Measurements from ENCODE around the gene TOMM70.
"Not testable (repeated sequence)": the region's sequence is repeated elsewhere in the genome, so short reads cannot be mapped to it uniquely, and the experiment has no call there.

Gene TOMM70

DNA sequence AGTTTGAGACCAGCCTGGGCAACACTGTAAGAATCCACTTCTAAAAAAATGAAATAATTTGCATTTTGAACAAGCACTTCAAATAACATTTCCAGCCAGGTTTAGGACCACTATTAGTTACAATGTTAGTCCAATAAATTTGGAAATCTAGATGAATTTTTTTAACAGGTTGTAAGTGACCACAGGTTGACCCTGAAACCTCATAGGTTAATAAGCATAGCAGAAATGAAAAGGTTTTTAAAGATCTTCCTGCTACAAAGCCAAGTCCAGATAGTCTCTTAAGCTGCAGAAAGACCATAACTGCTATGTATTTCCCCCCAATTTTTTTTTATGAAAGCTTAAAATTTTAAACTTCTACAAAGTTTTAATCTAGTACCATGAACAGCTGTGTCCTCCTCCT lies 67.8 kb downstream of the TOMM70 start:
- FAIRE-seq (no peak), DNase-seq (ENCODE audit: insufficient read length) (no peak)
- TF ChIP-seq POLR2A (IDR thresholded peaks at IDR 0.05; ENCODE audit: low read depth, low read length) (no peak), POLR2AphosphoS5 (IDR thresholded peaks at IDR 0.05; ENCODE audit: low read depth, low read length) (no peak), TAF1 (IDR thresholded peaks at IDR 0.05; ENCODE audit: borderline replicate concordance, low read depth, low read length) (no peak)

DNA sequence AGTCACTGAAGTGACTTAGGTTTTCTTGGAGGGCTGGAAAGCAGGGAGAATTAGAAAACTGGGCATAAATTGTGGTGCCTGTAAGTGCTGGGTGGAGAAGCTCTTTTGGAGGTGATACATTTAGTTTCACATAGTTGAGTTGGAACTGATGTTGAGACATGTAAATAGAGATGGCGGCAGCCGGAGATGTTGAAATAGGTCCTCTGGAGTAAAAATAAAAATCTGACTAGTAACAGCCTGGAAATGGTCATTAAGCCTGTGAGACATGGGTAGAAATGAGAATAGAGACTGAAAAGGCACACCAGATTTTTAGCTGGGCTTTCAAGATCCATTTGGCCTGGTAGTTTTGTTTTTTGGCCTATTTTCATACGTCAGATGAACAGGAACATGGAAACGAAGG lies 69.2 kb downstream of the TOMM70 start:
- no peak for FAIRE-seq
- DNase-seq (ENCODE audit: insufficient read length): no peak
- TF ChIP-seq POLR2A (IDR thresholded peaks at IDR 0.05; ENCODE audit: low read depth, low read length) (no peak), TAF1 (IDR thresholded peaks at IDR 0.05; ENCODE audit: borderline replicate concordance, low read depth, low read length) (no peak), POLR2AphosphoS5 (IDR thresholded peaks at IDR 0.05; ENCODE audit: low read depth, low read length) (no peak)

DNA sequence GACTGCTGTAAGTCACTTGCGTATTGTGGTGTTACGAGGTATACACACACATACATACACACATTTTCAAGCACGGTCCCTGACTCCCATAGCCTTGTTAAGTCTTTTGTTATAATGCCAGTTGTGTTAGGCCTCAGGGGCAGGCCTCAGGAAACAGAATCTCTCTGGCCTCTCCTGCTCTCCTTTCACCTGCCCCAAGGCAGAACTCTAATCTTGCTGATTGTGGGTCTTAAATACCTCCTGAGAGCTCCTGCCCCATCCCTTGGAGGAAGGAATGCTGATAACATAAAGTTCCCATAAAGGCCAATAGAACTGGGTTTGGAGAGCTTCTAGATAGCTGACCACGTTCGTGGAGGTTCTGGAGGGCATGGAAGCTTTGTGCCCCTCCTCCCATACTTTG lies 70.2 kb downstream of the TOMM70 start:
- DNase-seq (ENCODE audit: insufficient read length): no peak
- no peak for FAIRE-seq
- no peak for TF ChIP-seq POLR2AphosphoS5 (IDR thresholded peaks at IDR 0.05; ENCODE audit: low read depth, low read length)
- TF ChIP-seq POLR2A (IDR thresholded peaks at IDR 0.05; ENCODE audit: low read depth, low read length): no peak
- no peak for TF ChIP-seq TAF1 (IDR thresholded peaks at IDR 0.05; ENCODE audit: borderline replicate concordance, low read depth, low read length)

- TF ChIP-seq POLR2AphosphoS5 (IDR thresholded peaks at IDR 0.05; ENCODE audit: low read depth, low read length) (no peak), TAF1 (IDR thresholded peaks at IDR 0.05; ENCODE audit: borderline replicate concordance, low read depth, low read length) (no peak), POLR2A (IDR thresholded peaks at IDR 0.05; ENCODE audit: low read depth, low read length) (no peak)
- DNase-seq (ENCODE audit: insufficient read length) (no peak), FAIRE-seq (no peak)
Measured at GRCh38 chr3:100329800-100330489, 70.9 kb downstream of the TOMM70 start.

- not testable (repeated sequence) for DNase-seq (ENCODE audit: insufficient read length); FAIRE-seq
Measured at GRCh38 chr3:100327377-100327776, 73.5 kb downstream of the TOMM70 start.

DNA sequence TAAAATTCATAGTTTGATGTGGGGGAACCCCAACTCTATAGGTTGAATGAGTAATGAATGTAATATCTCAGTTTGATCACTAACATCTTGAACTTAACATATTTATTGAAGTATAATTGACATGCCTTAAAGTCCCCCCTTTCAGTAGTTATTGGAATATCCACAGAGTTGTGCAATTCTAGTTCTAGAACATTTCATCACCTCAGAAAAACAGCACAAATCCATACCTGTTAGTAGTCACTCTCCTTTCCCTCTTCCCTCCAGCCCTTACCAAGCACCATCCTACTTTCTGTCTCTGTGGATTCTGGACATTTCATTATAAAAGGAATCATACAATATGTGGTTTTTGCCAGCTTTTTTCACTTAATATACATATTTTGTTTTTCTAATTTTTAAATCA lies 75.1 kb downstream of the TOMM70 start:
- FAIRE-seq (no peak), DNase-seq (ENCODE audit: insufficient read length) (no peak)
- TF ChIP-seq POLR2A (IDR thresholded peaks at IDR 0.05; ENCODE audit: low read depth, low read length): no peak
- TF ChIP-seq TAF1 (IDR thresholded peaks at IDR 0.05; ENCODE audit: borderline replicate concordance, low read depth, low read length): no peak
- TF ChIP-seq POLR2AphosphoS5 (IDR thresholded peaks at IDR 0.05; ENCODE audit: low read depth, low read length): no peak

- FAIRE-seq: no peak
- DNase-seq (ENCODE audit: insufficient read length): no peak
- no peak for TF ChIP-seq POLR2A (IDR thresholded peaks at IDR 0.05; ENCODE audit: low read depth, low read length)
- TF ChIP-seq POLR2AphosphoS5 (IDR thresholded peaks at IDR 0.05; ENCODE audit: low read depth, low read length): no peak
- no peak for TF ChIP-seq TAF1 (IDR thresholded peaks at IDR 0.05; ENCODE audit: borderline replicate concordance, low read depth, low read length)
Measured at GRCh38 chr3:100324044-100324443, 76.8 kb downstream of the TOMM70 start.

- no peak for FAIRE-seq
- TF ChIP-seq POLR2AphosphoS5 (IDR thresholded peaks at IDR 0.05; ENCODE audit: low read depth, low read length): no peak
- no peak for TF ChIP-seq TAF1 (IDR thresholded peaks at IDR 0.05; ENCODE audit: borderline replicate concordance, low read depth, low read length)
- TF ChIP-seq POLR2A (IDR thresholded peaks at IDR 0.05; ENCODE audit: low read depth, low read length): no peak
- DNase-seq (ENCODE audit: insufficient read length): no peak
Measured at GRCh38 chr3:100319951-100320350, 80.9 kb downstream of the TOMM70 start.

DNA sequence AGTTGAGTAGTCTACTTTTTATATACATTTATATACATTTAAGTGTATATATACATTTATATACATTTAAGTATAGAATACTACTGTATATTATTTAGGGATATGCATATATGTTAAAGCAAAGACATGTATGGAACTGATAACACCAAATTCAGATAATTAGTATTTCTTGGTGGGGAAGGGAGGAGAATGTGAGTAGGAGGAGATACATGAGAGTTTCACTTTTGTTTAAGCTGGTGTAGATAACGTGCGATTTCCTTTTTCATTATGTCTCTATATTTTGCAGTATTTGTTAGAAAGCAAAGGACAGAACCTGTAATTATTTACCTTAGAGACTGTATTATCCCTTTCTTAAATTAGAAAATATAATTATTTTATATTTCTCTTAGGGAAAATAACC lies 83.0 kb downstream of the TOMM70 start:
- TF ChIP-seq POLR2A (IDR thresholded peaks at IDR 0.05; ENCODE audit: low read depth, low read length) (no peak), POLR2AphosphoS5 (IDR thresholded peaks at IDR 0.05; ENCODE audit: low read depth, low read length) (no peak), TAF1 (IDR thresholded peaks at IDR 0.05; ENCODE audit: borderline replicate concordance, low read depth, low read length) (no peak)
- DNase-seq (ENCODE audit: insufficient read length) (no peak), FAIRE-seq (peak; percentile 65)

DNA sequence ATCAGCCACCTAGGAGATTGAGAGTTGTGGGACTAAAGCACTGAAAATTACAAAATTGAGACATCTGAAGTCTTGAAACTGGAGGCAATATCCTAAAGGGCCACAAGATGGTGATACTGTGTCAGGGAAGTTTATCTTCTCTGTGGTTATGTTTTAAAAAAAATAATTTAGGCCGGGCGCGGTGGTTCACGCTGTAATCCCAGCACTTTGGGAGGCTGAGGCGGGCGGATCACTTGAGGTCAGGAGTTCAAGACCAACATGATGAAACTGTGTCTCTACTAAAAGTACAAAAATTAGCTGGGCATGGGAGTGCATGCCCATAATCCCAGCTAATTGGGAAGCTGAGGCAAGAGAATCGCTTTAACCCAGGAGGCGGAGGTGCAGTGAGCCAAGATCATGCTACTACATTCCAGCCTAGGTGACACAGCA lies 84.2 kb downstream of the TOMM70 start:
- TF ChIP-seq POLR2A (IDR thresholded peaks at IDR 0.05; ENCODE audit: low read depth, low read length) (no peak), POLR2AphosphoS5 (IDR thresholded peaks at IDR 0.05; ENCODE audit: low read depth, low read length) (no peak), TAF1 (IDR thresholded peaks at IDR 0.05; ENCODE audit: borderline replicate concordance, low read depth, low read length) (no peak)
- FAIRE-seq: peak; percentile 93
- no peak for DNase-seq (ENCODE audit: insufficient read length)

Measured in GM12892 (cell line).